Stimulated activated CD4-positive, alpha-beta T cell treated with anti-CD3 and anti-CD28 coated beads, Interleukin-2, amount 100 ng/mL, for 48 hours (primary cell): ENCODE results near the gene LGR4.

Experiments used
- DNase-seq, 2 donors: peaks; one replicate each; pipeline ENCODE4 v3.0.0-alpha.2; 2020

Gene LGR4

DNA sequence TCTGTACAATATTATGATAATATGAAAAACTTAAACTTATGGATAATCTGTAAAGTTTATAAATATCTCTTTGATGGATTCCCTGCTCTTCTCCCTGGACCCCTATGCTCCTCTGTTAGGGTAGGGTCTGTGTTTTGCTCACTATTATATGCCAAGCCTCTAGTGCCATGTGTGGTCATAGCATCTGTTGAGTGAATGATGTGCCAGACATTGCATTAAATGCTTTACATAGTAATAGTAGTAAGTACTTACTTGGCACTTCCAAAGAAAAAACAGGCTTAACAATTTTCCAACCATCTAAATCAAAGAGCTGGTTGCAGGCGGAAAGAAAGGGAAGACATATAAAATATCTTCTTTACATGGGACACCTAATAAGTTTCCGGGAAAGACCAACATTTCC lies 46.8 kb downstream of the LGR4 start:
- DNase-seq: no peak

DNA sequence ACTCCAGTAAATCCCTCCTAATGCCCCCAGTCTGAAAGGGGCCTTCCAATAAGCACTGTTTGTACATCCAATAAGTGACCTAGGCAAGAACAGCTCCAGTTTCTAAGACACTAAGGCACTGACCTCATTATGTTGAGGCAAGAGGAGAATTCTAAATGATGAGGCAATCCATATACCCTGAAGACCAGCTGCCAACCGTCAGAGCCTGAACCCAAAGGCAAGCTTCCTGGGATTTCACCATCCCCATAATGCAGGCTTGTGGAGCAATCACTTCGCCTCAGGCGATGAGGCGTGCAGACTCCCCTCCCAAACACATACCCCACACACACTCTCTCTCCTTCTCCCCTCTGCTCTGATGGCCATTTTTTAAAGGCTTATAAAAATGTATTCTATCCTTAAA lies 49.5 kb downstream of the LGR4 start:
- DNase-seq: no peak

DNA sequence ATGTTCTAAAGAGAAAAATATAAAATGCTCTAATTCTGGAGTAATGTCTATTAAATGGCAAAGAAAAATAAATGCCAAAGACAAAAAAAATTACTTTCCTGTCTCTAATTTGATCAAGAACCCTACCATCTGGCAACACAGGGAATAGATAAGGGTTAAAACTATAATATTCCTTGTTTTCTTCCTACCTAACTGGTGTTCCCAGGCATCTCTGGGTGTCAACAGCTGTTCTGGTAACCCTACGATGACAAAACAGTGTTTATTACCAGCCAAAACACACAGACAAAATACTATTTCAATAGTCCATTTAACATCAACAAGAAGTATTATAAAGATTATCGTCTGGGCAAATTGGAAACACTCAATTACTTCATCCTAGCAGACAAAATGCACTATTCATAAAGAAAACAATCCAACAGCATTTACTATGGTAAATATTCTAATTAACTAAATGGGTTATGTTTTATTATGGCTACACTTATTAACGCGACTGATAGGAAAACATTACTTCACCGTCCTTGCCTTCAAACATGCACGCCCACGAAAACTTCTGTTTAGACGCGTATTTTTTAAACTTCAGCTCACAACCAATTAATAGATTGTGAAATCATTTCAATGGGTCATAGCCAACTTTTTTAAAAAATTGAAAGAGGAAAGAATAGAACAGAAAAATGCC lies 50.6 kb downstream of the LGR4 start:
- DNase-seq: no peak

DNA sequence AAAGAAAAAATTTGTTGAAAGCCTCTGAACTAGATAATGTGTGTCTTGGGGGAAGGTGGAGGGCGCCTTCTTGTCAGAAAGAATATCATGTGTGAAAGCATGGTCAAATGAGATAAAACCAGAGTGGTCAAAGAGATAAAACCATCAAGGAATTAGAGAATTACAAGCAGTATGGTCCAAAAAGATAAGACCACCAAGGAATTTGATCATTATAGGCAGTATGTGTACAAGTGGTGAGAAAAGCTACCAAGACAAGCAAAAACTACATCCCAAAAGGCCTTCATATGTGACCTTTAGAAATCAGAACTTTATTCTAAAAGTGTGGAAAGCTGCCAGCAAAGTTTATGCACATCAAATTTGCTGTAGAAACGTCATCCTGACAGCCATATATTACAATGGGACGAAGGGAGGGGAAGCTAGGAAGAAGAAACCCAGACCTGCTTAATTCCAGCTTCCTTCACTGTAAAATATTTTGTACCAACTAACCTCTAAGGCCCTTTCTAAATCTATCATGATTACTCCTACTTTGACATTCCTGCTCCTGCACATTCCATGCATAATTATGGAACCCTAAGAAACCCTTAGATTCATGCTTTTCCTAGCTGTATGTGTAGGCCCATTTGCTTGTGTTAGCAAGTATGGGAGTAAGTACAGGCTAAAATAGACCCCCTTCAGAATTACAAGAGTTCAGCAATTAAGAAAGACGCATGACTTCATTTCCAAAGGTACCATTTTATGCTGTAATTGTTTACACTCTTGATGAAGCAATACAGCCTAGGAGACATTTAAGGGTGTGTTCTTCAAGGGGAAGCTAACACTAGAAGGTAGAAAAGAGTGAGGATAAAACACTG lies 51.6 kb downstream of the LGR4 start:
- no peak for DNase-seq

DNA sequence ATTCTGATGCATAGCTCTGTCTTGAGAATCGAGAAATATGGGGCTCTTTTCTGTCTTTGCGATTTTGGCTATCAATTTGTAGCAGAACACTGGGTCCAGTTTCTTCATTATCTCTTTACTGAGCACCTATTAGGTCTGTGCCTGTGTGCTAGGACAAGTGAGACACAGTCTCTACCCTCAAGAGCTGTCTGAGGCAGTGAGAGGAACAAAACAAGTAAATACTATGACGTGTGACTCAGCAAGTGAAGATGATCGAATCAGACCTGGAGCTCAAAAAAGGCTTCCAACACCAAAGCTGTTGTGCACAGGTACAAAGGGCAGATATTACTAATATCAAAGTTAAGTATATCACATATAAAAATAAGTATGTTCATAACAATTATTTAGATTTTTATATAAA lies 52.4 kb downstream of the LGR4 start:
- no peak for DNase-seq

DNA sequence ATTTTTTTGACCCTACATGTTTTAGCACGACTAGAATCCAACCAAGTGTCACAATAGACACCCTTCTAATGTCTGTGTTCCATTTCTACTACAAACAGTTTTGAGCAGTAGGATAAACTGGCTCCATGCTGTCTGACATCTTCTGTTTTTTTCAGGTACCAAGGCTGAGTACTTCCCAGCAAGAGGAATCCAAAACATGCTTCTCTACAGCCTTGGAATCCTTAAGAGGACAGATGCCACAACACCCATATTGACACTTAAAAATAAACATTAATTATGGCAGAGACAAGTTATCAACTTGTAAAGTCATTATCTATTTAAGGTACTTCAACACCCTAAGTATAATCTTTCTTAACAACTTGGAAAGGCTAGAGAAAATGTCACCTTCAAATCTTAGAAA lies 54.2 kb downstream of the LGR4 start:
- no peak for DNase-seq

DNA sequence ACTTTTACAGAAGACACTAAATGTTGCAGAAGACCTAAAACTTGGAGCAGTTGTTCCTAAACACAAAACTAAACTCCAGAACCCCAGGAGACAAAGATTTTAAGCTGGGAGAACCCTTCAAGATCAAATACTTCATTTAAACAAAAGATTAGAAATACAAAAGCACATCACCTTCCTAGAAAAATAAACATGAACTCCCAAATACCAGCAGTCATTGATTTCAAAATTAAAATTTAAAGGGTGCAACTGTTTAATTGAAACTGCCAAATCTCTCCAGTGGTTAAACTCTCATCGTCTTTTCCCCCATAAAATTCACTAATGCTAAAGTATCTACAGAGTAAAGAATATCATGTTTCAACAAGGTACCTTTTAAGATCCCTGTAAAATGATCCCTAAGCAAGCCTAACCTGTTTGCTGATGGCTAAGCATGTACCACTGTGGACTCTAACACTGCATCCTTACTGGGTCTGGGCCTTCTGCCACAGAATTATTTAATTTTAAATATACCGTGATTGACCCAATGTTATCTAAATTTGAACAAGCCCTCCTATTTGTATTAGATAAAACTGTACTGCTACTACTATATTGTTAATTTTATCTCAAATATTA lies 55.9 kb downstream of the LGR4 start:
- DNase-seq: no peak

DNA sequence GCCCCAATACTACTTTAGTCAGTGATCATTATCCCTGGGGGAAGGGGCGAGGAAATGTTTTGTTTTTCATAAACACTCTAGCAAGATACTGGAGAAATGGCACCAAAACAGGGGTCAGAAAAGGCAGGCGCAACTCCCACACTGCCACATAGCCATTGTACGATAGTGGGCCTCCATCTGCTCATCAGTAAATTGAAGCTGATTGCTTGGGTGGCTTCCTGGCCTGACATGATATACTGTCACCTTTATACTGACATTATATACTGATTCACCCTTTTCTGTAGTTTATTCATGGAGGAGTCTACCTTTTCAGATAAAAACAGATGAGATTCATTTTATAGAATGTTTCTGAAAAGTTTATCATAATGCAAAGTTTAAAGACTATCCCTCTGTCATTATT lies 57.9 kb downstream of the LGR4 start:
- DNase-seq: no peak

DNA sequence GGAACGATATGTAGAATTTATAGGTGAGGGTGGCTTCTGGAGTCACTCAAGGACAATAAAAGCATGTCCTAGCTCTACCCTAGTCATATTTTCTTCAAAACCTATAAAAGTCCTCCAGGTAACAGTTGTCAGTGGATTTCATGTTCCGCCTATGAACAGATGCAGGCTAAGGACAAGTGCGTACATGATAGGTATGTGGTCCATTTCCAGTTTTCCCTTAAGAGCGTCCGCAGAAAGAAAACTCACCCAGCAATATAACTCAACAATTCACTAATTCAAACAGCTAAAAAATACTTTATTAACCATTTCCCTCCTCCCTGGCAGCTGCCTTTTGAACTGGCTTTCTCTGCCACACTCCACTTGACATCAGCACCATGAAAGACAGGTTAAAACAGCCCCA lies 59.4 kb downstream of the LGR4 start:
- no peak for DNase-seq

DNA sequence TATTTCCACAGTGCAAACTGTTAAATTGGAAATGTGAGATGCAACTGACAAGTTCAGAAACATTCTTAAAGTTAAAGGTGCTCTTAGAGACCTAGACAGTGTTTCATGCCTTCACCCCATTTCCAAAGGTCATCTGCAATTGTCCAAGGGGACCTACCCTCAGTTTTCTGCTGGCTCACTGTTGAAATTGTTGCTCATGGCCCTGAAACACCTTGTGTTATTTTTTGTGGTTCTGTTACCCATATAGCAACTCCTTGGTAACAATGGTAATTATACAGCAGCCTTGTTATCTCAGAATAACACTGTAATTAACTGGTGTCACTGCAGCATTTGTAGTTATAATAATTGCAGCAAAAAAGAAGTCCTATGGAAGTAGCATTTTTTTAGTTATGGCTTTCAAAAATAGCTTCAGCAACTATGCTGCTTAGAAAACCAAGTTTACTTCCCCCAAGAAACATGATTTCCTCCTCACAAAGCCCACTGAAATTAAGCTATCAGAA lies 60.3 kb downstream of the LGR4 start:
- no peak for DNase-seq

DNA sequence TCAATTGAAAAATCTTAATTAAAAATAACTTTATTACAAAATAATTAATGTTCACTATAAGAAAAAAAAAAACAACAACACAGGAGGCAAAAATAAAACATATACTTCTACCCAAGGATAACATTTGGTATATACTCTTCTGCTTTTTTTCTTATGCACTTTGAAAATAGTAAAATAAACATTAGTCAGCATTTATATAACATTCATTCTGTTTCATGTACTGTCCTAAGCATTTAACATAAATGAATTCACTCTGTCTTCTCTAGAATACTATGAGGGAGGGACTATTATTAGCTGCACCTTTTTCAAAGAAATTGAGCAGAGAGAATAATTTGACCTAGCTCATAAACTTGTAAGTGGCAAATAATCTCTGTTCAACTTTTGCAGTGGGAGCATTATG lies 61.3 kb downstream of the LGR4 start:
- no peak for DNase-seq

DNA sequence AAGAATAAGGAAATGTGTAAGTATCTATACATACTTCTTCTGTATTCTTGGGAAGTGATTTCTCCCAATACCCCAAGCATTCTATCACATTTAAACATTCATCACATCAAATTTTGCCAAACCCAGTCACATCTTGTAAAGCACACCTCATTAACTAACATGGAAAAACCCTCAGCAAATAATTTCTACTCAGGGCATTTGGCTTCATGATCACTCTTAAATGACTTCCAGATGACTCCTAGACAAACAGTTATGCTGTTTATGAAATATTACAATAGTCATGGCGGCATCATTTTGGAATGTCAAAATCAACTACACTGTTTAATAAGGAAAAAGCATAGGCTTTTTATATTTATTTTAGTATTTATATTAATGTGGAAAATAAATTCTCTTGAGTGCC lies 62.3 kb downstream of the LGR4 start:
- no peak for DNase-seq

DNA sequence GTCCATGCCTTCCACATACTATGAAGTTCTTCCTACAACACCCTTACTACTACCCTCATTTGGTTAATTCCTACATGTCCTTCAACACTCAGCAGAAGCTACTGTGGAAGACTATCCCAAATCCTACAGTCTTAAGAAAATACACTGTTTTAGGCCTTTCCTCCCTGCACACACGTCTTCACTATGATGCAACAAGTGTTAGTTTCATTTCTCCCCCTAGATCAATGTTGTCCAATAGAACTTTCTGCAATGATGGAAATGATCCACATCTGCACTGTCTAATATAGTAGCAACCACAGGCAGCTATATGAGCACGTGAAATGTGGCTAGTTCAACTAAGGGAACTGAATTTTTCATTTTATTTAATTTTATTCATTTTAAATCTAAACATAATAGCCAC lies 62.8 kb downstream of the LGR4 start:
- no peak for DNase-seq

DNA sequence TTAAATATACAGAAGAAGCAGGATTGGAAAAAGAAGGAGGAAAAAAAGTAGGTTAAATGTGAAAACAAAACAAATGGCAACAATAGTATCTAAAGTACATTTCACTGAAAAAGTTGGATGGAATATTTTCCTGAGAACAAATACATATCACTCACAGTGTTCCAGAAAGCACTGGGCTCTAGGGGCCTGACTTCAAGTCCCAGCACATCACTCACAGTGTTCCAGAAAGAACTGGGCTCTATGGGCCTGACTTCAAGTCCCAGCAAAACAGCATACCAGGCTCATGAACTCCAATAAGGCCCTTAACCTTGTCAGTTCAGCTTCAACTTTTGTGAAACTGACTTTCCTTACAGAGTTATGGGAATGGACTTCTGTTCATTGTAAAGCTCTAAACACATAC lies 63.5 kb downstream of the LGR4 start:
- no peak for DNase-seq

DNA sequence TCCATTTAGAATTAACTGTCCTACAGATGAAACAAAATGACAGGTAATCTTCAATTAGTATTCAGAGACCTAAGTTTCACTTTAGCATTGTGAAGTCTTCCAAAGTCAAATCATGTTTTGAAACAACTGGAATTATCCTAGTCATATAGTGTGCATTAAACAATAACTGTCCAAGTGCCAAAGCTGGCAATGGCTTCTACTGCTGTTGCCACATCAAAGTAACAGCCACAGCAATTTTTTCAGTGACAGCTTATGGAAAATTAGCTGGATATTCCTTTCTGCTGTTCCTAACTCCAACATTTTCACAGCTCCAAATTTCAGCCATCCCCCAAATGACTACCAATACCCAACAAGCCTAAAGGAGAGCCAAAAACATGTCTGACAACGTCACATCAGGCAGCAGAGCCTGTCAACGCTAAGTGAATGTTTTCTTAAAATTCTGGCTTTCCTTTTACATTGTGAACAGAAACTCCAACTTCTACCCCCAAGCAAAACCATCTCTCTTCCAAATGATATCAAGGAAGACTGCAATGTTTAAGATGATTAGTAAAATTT lies 64.3 kb downstream of the LGR4 start:
- no peak for DNase-seq

DNA sequence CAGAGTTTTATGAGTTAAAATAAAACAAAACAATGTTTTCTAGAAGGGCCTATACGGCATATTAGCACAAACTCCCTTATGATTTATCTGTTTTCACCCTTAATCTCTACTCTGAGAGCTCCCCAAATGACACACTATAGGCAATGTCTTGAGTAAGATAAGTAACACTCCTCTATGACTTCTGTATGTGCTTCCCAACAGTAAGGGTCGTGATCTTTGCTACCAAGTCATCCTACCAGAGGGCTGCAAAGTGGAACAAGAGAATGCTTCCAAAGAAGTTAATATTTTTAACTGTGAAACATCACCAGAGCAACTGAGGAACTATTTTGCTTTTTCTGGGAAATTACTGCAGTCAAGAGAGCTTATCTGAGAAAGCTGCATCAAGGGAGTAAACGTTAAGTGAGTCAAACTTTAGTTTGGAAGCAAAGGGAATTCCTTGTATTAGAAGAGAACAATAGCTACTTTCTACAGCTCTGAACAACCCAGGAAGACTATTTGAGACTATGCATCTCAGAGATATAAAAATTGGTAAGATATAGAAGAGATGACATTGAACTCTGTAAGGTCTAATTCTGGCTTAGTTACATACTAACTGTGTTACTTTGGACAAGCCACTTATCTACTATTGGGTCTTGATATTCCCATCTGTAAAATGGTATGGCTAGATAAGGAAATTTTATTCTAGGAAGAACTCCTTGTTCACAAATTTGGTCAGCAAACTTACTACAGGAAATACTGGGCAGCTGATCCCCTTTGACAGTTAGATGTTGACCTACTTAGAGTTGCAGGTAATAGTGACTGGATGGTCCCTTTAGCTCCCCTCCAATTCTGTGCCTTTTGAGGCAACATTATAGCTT lies 65.9 kb downstream of the LGR4 start:
- DNase-seq: no peak

DNA sequence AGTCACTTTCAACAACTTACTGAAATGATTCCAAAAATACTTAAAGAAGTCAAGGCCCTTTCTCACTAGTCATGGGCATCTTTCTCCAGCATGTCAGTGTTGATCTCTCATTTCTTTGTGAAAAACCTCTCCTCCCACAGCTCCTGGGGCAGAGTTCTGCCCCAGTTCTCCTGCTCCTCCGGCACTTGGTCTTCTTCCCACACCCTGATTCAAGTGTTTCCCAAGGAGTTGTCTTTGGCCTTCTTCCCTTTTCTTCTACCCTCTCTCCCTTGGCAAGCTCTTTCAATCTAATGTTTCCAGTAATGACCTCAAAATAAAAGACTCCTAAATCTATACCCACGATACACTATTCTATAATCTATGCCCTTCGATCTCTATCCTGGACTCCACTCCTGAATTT lies 67.5 kb downstream of the LGR4 start:
- DNase-seq: no peak

DNA sequence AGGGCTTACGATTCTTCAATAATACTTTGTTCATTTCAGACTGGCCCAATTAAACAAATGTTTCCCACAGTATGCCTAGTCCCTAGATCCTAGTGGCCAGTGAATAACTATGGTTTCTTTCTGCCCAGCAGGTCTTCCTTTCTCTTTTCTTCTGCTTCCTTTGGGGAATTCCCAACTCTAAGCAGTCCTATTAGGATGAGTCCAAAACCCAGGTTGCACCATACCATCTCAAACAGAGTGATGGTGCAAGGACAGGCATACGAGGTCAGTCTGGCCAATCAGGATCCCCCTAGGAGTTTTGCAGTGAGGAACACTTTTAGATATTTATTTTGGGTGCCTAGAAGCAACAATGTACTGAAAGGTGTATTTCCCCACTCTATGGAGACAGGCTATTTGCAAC lies 68.2 kb downstream of the LGR4 start:
- DNase-seq: no peak

DNA sequence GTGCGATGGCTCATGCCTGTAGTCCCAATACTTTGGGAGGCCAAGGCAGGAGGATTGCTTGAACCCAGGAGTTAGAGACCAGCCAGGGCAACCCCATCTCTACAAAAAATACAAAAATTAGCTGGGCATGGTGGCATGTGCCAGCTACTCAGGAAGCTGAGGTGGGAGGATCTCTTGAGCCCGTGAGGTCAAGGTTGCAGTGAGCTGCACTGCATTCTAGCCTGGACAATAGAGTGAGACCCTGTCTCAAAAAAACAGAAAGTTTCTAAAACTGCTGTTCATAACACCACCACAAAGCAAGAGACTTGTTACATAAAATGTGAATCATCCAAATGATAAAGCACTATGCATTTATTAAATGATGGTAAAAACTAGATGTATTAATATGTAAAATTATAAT lies 69.4 kb downstream of the LGR4 start:
- DNase-seq: no peak

DNA sequence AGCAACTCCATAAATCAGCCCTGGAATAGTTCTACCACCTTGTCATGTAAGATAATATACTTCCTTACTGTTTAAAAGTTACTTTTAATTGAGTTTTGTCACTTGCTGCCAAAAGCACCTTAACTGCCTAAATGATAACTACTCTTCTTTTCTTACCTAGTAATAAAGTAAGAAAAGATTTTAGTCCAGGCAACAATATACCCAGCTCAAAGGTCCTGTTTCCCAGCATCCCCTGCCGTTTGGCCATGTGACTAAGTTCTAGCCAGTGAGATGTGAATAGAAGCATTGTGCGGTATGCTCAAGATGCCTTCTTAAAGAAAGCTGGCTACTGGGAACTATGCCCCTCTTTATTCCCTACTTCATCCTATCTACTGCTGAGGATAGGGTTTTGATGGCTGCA lies 70.1 kb downstream of the LGR4 start:
- DNase-seq: no peak

DNA sequence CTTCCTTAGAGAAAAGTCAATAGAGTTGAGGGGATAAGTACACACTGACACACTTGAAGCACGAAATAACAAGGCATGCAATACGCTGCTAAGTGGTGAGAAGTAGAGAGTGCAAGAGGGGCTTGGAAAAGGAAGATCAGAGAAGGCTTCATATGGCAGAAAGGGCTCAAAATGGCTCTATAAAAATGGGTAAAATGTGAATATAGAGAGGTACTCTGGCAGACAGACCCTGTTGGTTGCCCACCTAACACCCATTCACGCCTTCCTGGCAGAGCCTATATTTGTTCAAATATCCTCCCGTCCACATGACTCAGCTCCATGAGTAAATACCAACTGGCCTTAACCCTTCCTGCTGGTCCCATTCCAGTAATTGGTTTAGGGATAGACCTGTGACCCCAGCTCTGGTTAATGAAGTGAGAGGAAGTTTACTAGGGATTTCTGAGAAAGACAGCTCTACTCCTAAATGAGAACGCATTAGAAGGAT lies 70.7 kb downstream of the LGR4 start:
- no peak for DNase-seq

DNA sequence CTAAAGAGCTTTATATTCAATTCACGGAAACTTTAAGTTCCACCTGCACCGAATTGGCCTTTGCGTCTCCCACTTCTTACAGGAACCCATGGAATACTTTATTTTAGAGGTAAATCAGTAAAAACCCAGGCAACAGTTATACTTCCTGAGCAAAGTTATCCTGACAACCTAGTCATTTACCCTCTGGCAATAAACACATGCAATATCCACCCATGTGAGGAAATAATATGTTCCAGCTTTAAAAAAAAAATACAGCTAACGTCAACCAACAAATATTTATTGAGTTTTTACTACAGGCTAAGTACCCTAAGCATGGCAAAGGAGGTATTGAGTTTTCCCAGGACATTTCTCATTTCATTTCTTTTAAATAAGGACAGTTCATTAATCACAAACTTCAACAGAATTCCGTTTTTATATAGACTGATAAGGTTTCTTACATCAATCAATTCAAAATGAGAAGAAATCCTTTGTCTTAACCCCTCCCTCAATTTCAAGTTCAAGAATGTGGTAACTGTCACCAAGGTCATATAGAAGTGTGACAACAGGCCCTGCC lies 71.2 kb downstream of the LGR4 start:
- DNase-seq: no peak
